HUDEP-2 (cell line): Measurements from ENCODE around the gene CLEC1A.
A peak's percentile ranks its signal among the peaks of the same experiment; 100 is the strongest.

Experiments
- DNase-seq, 76 experiments: peaks; one replicate each; lab custom pipeline; 2025; ENCODE audit not compliant: unreplicated experiment in 76 of 76; lab: John Stamatoyannopoulos, UW

Gene CLEC1A

GRCh38 chr12:10101648-10102220 is 2.9 kb upstream of the CLEC1A start:
- no peak for DNase-seq

GRCh38 chr12:10101042-10101579 is 2.3 kb upstream of the CLEC1A start:
- no peak for DNase-seq

GRCh38 chr12:10097521-10097920 is 1.3 kb downstream of the CLEC1A start:
- DNase-seq, result no peak

- DNase-seq, result no peak
These were observed 2.8 kb downstream of the CLEC1A start for GRCh38 chr12:10095971-10096370.

GRCh38 chr12:10094646-10095395 is 4.0 kb downstream of the CLEC1A start:
- no peak for DNase-seq

- DNase-seq, result no peak
These were observed 9.6 kb downstream of the CLEC1A start for GRCh38 chr12:10088955-10089900.

GRCh38 chr12:10088031-10088430 is 10.8 kb downstream of the CLEC1A start:
- DNase-seq, result no peak

GRCh38 chr12:10086387-10086786 is 12.4 kb downstream of the CLEC1A start:
- no peak for DNase-seq

- no peak for DNase-seq
These were observed 14.1 kb downstream of the CLEC1A start for GRCh38 chr12:10084733-10085132.

GRCh38 chr12:10082117-10082874 is 16.5 kb downstream of the CLEC1A start:
- DNase-seq, result no peak

- DNase-seq, result no peak
These were observed 23.3 kb downstream of the CLEC1A start for GRCh38 chr12:10075451-10075850.

- DNase-seq, result no peak
These were observed 25.5 kb downstream of the CLEC1A start for GRCh38 chr12:10073261-10073660.

- DNase-seq, result peak in 1 of 76 experiments; percentile 2
These were observed 26.7 kb downstream of the CLEC1A start for GRCh38 chr12:10072131-10072530.

- no peak for DNase-seq
These were observed 28.4 kb downstream of the CLEC1A start for GRCh38 chr12:10070380-10070779.

- no peak for DNase-seq
These were observed 28.8 kb downstream of the CLEC1A start for GRCh38 chr12:10069976-10070375.

GRCh38 chr12:10069099-10069498 is 29.7 kb downstream of the CLEC1A start:
- DNase-seq, result no peak

- DNase-seq, result no peak
These were observed 30.1 kb downstream of the CLEC1A start for GRCh38 chr12:10068644-10069043.

- no peak for DNase-seq
These were observed 30.8 kb downstream of the CLEC1A start for GRCh38 chr12:10067942-10068341.

- DNase-seq, result no peak
These were observed 31.5 kb downstream of the CLEC1A start for GRCh38 chr12:10067264-10067663.

- DNase-seq, result no peak
These were observed 33.5 kb downstream of the CLEC1A start for GRCh38 chr12:10065241-10065640.
